Adrenal gland (tissue), 5 donors: Measurements from ENCODE around the gene SLC4A1.
A peak's percentile ranks its signal among the peaks of the same experiment; 100 is the strongest.

Source experiments
- CTCF ChIP-seq, 6 experiments: fragments of 450-650 bp in 4 of 6; fragments of 200-600 bp in 2 of 6; sonication (generic) in 1 of 6; IDR thresholded peaks; 1 replicate in 5 of 6; 2 replicates in 1 of 6; pipeline versions ENCODE4 v1.5.1 to v1.8.0; 2016 to 2021; ENCODE audit warnings: antibody characterized with exemption in 6 of 6, mild to moderate bottlenecking in 2 of 6, moderate library complexity in 1 of 6
- POLR2A ChIP-seq, 2 donors: fragments of 450-650 bp; IDR thresholded peaks; one replicate each; pipeline ENCODE4 v1.6.1; 2017; ENCODE audit warnings: antibody characterized with exemption in 2 of 2, mild to moderate bottlenecking in 2 of 2, moderate library complexity in 1 of 2
- donor health status: DM: no; HTN: no; CAD: no.

- TF ChIP-seq CTCF (IDR thresholded peaks at IDR 0.05) (peak in 4 of 6 experiments; percentile 15 to 82 (median 58)), POLR2A (IDR thresholded peaks at IDR 0.05) (peak in 1 of 2 donors; percentile 79)
Observed at GRCh38 chr17:44219108-44219615, 48.8 kb downstream of the SLC4A1 start.
